OCI-LY7 (cell line): Measurements from ENCODE around the gene FHIT.

Source experiments
- EZH2phosphoT487 ChIP-seq: fragments of 200-600 bp; sonication (generic); IDR thresholded peaks from 2 replicates; pipeline ENCODE4 v1.6.1; 2018; ENCODE audit warnings: low read depth, borderline replicate concordance, mild to moderate bottlenecking, mixed run types, antibody characterized with exemption, low read length, moderate library complexity, mixed read lengths
- TF ChIP-seq, protein P1 (sequence below): fragments of 200-600 bp; sonication (generic); conservative IDR thresholded peaks from 2 replicates; pipeline ENCODE4 v1.5.1; 2014; ENCODE audit warnings: mild to moderate bottlenecking, antibody characterized with exemption, low read length, moderate library complexity, mixed read lengths

DNA sequence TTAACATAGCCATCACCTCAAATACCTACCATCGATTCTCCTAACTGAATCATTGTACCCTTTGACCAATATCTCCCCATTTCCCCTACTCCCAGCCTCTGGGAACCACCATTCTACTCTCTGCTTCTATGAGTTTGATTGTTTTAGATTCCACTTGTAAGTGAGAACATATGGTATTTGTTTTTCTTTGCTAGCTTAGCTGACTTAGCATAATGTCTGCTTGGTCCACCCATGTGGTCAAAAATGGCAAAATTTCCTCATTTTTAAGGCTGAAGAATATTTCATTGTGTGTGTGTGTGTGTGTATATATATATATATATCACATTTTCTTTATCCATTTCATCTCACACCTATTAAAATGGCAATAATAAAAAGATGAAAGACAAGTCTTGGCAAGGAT lies 469.3 kb downstream of the FHIT start:
- no peak for TF ChIP-seq EZH2phosphoT487
- TF ChIP-seq, protein P1, sequence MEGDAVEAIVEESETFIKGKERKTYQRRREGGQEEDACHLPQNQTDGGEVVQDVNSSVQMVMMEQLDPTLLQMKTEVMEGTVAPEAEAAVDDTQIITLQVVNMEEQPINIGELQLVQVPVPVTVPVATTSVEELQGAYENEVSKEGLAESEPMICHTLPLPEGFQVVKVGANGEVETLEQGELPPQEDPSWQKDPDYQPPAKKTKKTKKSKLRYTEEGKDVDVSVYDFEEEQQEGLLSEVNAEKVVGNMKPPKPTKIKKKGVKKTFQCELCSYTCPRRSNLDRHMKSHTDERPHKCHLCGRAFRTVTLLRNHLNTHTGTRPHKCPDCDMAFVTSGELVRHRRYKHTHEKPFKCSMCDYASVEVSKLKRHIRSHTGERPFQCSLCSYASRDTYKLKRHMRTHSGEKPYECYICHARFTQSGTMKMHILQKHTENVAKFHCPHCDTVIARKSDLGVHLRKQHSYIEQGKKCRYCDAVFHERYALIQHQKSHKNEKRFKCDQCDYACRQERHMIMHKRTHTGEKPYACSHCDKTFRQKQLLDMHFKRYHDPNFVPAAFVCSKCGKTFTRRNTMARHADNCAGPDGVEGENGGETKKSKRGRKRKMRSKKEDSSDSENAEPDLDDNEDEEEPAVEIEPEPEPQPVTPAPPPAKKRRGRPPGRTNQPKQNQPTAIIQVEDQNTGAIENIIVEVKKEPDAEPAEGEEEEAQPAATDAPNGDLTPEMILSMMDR, result no peak
